Uterus (tissue), 4 donors: Measurements from ENCODE around the gene FER. TPM values are rescaled to one million over a fixed set of nuclear protein-coding genes. Genes with fewer than 3 reads are reported as not detected.

Source experiments
- DNase-seq, 2 donors: peaks; one replicate each; pipeline ENCODE4 v3.0.0-alpha.2; 2019 to 2020
- H3K27ac ChIP-seq, 2 donors: fragments of 200-600 bp; sonication (generic); 1 replicate in 1 of 2; 2 replicates in 1 of 2; pipeline ENCODE4 v1.5.1; 2016 to 2018
- H3K27me3 ChIP-seq, 2 donors: fragments of 200-600 bp; sonication (generic); one replicate each; pipeline ENCODE4 v1.5.1; 2018 to 2019; ENCODE audit warnings: control low read depth in 1 of 2
- H3K36me3 ChIP-seq, 2 donors: fragments of 200-600 bp; sonication (generic); one replicate each; pipeline ENCODE4 v1.5.1; 2019; ENCODE audit warnings: control low read depth in 1 of 2
- H3K4me1 ChIP-seq, 2 donors: fragments of 200-600 bp; sonication (generic); one replicate each; pipeline ENCODE4 v1.5.1; 2018 to 2019; ENCODE audit warnings: control low read depth in 1 of 2
- H3K4me3 ChIP-seq, 2 donors: fragments of 200-600 bp; sonication (generic); 1 replicate in 1 of 2; 2 replicates in 1 of 2; pipeline ENCODE4 v1.5.1; 2018 to 2019; ENCODE audit warnings: mild to moderate bottlenecking in 1 of 2
- H3K9me3 ChIP-seq, 2 donors: fragments of 200-600 bp; sonication (generic); one replicate each; pipeline ENCODE4 v1.5.1; 2019; ENCODE audit warnings: control low read depth in 1 of 2
- CTCF ChIP-seq, 4 experiments: fragments of 200-600 bp in 2 of 4; fragments of 450-650 bp in 2 of 4; sonication (generic) in 2 of 4; IDR thresholded peaks; one replicate each; pipeline ENCODE4 v1.5.1; 2016 to 2019; ENCODE audit warnings: antibody characterized with exemption in 4 of 4, mild to moderate bottlenecking in 2 of 4, moderate library complexity in 1 of 4
- POLR2A ChIP-seq, 2 donors: fragments of 450-650 bp; IDR thresholded peaks; one replicate each; pipeline ENCODE4 v1.6.1; 2016; ENCODE audit warnings: antibody characterized with exemption in 2 of 2, mild to moderate bottlenecking in 1 of 2, moderate library complexity in 1 of 2
- intact Hi-C: fragments of 100-400 bp; cut with DNase I; formaldehyde crosslinking; loops from one replicate; pipeline ENCODE4 v1.15.1; 2023; ENCODE audit warnings: low total_unique reads
- total RNA-seq, 4 donors: library from RNA; depleted of rRNA in 3 of 4; stranded (reverse); fragments of >200 nt in 3 of 4; gene quantifications; one replicate each; pipeline versions ENCODE4 v1.1.0 to v1.2.4, GENCODE V29; 2014 to 2023
- donor health status: DM: yes; HTN: yes; CAD: no.

FER gene
- total RNA-seq, 4 donors from 2014 or later, result 16.9 to 60.1 (median 38.0) TPM

- no peak for TF ChIP-seq CTCF (IDR thresholded peaks at IDR 0.05)
- no peak for TF ChIP-seq POLR2A (IDR thresholded peaks at IDR 0.05)
- H3K27me3 ChIP-seq, result no peaks in the 10 kb centered on the region
- no peaks in the 10 kb centered on the region for H3K36me3 ChIP-seq
- no peak overlapping the region for H3K4me3 ChIP-seq
- no peaks in the 10 kb centered on the region for H3K9me3 ChIP-seq
- intact Hi-C loops, result no loop called here
- no peaks in the 10 kb centered on the region for H3K4me1 ChIP-seq
- no peak for DNase-seq
- H3K27ac ChIP-seq, result no peak overlapping the region
Observed at GRCh38 chr5:109230369-109230768, 482.7 kb downstream of the FER start.

DNA sequence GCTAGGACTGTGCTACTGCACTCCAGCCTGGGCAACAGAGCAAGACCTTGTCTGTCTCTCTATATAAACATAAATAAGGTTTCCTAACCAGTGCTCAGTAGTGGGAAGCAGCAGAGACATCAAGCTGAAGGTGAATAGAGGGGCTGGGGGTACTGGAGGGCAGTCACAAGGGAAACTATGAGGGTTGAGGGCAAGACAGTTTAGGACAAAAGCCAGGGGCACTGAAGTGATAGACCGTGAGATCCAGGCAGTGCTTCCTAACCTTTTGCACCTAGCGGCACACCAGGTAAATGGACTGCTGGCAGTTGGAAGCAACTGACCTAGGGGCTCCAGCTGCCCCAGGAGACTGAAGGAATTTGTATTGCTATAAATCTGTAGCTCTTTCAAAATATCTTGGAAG lies 483.6 kb downstream of the FER start:
- H3K36me3 ChIP-seq, result no peaks in the 10 kb centered on the region

DNA sequence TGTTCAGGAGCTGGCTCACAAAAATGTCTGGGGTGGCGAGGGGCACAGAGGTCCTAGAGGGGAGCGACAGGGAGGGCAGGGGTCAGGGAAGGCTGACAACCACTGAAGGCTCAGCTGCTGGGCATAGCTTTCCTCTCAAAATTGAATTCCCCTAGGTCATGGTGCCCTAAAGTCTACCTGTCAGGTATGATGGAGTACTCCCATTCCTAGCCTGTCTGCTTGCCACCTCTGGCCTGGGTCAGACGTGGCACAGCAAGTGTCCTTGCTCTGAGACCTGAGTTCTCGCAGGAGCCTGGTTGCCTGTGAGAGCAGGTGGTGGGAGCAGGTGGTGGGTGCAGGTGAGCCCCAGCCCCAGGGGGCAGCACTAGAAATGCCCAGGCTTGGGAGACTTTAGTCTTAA lies 486.7 kb downstream of the FER start:
- Histone ChIP-seq H3K4me1 (no peaks in the 10 kb centered on the region), H3K27me3 (no peaks in the 10 kb centered on the region), H3K36me3 (no peaks in the 10 kb centered on the region), H3K4me3 (no peak overlapping the region), H3K9me3 (no peaks in the 10 kb centered on the region), H3K27ac (no peak overlapping the region)
- TF ChIP-seq CTCF (IDR thresholded peaks at IDR 0.05) (no peak), POLR2A (IDR thresholded peaks at IDR 0.05) (no peak)
- no peak for DNase-seq
- intact Hi-C loops, result no loop called here

More for the DNA sequence above, 483.6 kb downstream of the FER start:
- Histone ChIP-seq H3K27ac (no peak overlapping the region), H3K27me3 (no peaks in the 10 kb centered on the region), H3K9me3 (no peaks in the 10 kb centered on the region), H3K4me3 (no peak overlapping the region), H3K4me1 (no peaks in the 10 kb centered on the region)
- intact Hi-C loops, result no loop called here
- DNase-seq, result no peak
- no peak for TF ChIP-seq CTCF (IDR thresholded peaks at IDR 0.05)
- TF ChIP-seq POLR2A (IDR thresholded peaks at IDR 0.05), result no peak

GRCh38 chr5:109239456-109239855 lies 491.8 kb downstream of the FER start:
- intact Hi-C loops, result no loop called here

DNA sequence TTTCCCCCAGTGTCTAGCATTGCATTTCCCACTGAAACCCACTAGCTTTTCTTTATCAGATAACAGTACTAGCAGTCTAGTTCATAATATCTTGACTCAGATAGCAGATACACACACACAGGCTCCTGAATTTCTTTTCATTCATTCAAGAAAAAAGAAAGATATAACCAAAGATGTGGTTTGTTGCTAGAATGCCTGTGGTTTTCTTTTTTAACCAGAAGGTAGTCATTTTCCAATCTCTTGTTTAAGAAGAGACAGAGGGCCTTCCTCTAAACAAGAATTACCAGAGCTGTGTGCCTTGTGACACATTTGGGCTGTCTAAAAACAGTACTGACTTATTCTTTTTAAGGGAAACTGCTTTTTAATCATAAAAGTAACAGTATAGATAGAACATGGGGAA lies 494.8 kb downstream of the FER start:
- intact Hi-C loops, result no loop called here
- no peaks in the 10 kb centered on the region for H3K36me3 ChIP-seq
- no peaks in the 10 kb centered on the region for H3K27me3 ChIP-seq
- H3K9me3 ChIP-seq, result no peaks in the 10 kb centered on the region
- TF ChIP-seq POLR2A (IDR thresholded peaks at IDR 0.05) (no peak), CTCF (IDR thresholded peaks at IDR 0.05) (no peak)
- DNase-seq, result no peak
- H3K4me3 ChIP-seq, result no peak overlapping the region
- H3K4me1 ChIP-seq, result no peaks in the 10 kb centered on the region
- H3K27ac ChIP-seq, result no peak overlapping the region

More at GRCh38 chr5:109239456-109239855, 491.8 kb downstream of the FER start:
- Histone ChIP-seq H3K36me3 (no peaks in the 10 kb centered on the region), H3K4me1 (no peaks in the 10 kb centered on the region), H3K4me3 (no peak overlapping the region), H3K9me3 (no peaks in the 10 kb centered on the region), H3K27me3 (no peaks in the 10 kb centered on the region), H3K27ac (no peak overlapping the region)
- DNase-seq, result no peak
- TF ChIP-seq CTCF (IDR thresholded peaks at IDR 0.05) (no peak), POLR2A (IDR thresholded peaks at IDR 0.05) (no peak)
